Fibroblast of lung (primary cell): ENCODE measurements around the gene KIF17. TPM values are rescaled to one million over a fixed set of nuclear protein-coding genes. Genes with fewer than 3 reads are reported as not detected.
A peak's percentile ranks its signal among the peaks of the same experiment; 100 is the strongest.

Source experiments
- DNase-seq, 2 donors: peaks; one replicate each; pipeline versions ENCODE4 v3.0.0 to v3.0.0-alpha.2; 2010; ENCODE audit warnings: low read depth in 2 of 2
- H2AFZ ChIP-seq: 2 replicates; pipeline ENCODE4 v1.5.1; 2012; ENCODE audit warnings: low read length, control low read depth, inconsistent platforms
- H3K27ac ChIP-seq: 2 replicates; pipeline ENCODE4 v1.5.1; 2011; ENCODE audit warnings: low read length, control low read depth; ENCODE audit not compliant: insufficient read depth
- H3K27me3 ChIP-seq: 2 replicates; pipeline ENCODE4 v1.5.1; 2011; ENCODE audit warnings: mild to moderate bottlenecking, low read length; ENCODE audit not compliant: control insufficient read depth, insufficient read depth
- H3K36me3 ChIP-seq: 2 replicates; pipeline ENCODE4 v1.5.1; 2011; ENCODE audit warnings: low read length; ENCODE audit not compliant: control insufficient read depth, insufficient read depth
- H3K4me1 ChIP-seq: 2 replicates; pipeline ENCODE4 v1.5.1; 2011; ENCODE audit warnings: low read length; ENCODE audit not compliant: control insufficient read depth, insufficient read depth; ENCODE audit errors: extremely low read depth
- H3K4me2 ChIP-seq: 2 replicates; pipeline ENCODE4 v1.5.1; 2011; ENCODE audit warnings: low read length, control low read depth; ENCODE audit not compliant: insufficient read depth; ENCODE audit errors: extremely low read depth
- H3K4me3 ChIP-seq, 4 experiments: fragments of 200-600 bp in 1 of 4; sonication (generic) in 1 of 4; replicated peaks in 1 of 4; 2 replicates each; pipeline ENCODE4 v1.5.1; 2011 to 2016; ENCODE audit warnings: low read length in 4 of 4, low read depth in 3 of 4, mild to moderate bottlenecking in 3 of 4, control low read depth in 2 of 4, inconsistent platforms in 1 of 4, mixed read lengths in 1 of 4; ENCODE audit not compliant: insufficient read depth in 1 of 4; ENCODE audit errors: control extremely low read depth in 1 of 4
- H3K79me2 ChIP-seq: 2 replicates; pipeline ENCODE4 v1.5.1; 2012; ENCODE audit warnings: mild to moderate bottlenecking, low read length, inconsistent platforms; ENCODE audit not compliant: control insufficient read depth, insufficient read depth
- H3K9ac ChIP-seq: 2 replicates; pipeline ENCODE4 v1.5.1; 2011; ENCODE audit warnings: mild to moderate bottlenecking, low read length, control low read depth; ENCODE audit not compliant: insufficient read depth
- H3K9me3 ChIP-seq: 2 replicates; pipeline ENCODE4 v1.5.1; 2012; ENCODE audit warnings: low read depth, low read length; ENCODE audit not compliant: control insufficient read depth, insufficient read depth
- H4K20me1 ChIP-seq: 2 replicates; pipeline ENCODE4 v1.5.1; 2011; ENCODE audit warnings: low read length; ENCODE audit not compliant: control insufficient read depth, insufficient read depth; ENCODE audit errors: extremely low read depth
- CTCF ChIP-seq, 2 donors: IDR thresholded peaks in 1 of 2; conservative IDR thresholded peaks in 1 of 2; 1 replicate in 1 of 2; 2 replicates in 1 of 2; pipeline ENCODE4 v1.5.1; 2011 to 2012; ENCODE audit warnings: low read length in 2 of 2, control low read depth in 1 of 2, inconsistent platforms in 1 of 2, low read depth in 1 of 2, mild to moderate bottlenecking in 1 of 2
- EZH2 ChIP-seq: IDR thresholded peaks from 2 replicates; pipeline ENCODE4 v1.5.1; 2012; ENCODE audit warnings: low read length, control low read depth, mild to moderate bottlenecking; ENCODE audit errors: missing control alignments
- polyA plus RNA-seq, 2 donors: library from polyadenylated mRNA; depleted of rRNA in 1 of 2; stranded (reverse) in 1 of 2; unstranded in 1 of 2; fragments of >200 nt; gene quantifications; 2 replicates each; pipeline ENCODE4 v1.2.1, GENCODE V29; 2011 to 2012; ENCODE audit warnings: missing spikeins in 1 of 2
- total RNA-seq: library from RNA; depleted of rRNA; stranded (reverse); fragments of >200 nt; gene quantifications from 2 replicates; pipeline ENCODE4 v1.2.1, GENCODE V29; 2014

Gene KIF17
- total and polyA plus RNA-seq, 2 donors (not counting 1 experiment from before 2014, with no cell fraction given) = 1.8 to 3.0 TPM

GRCh38 chr1:20711285-20712214, 6.3 kb downstream of the KIF17 start:
- Histone ChIP-seq H3K27ac (no peak overlapping the region), H3K9me3 (no peaks in the 10 kb centered on the region), H3K36me3 (no peaks in the 10 kb centered on the region), H3K4me3 (no peak overlapping the region), H4K20me1 (no peaks in the 10 kb centered on the region), H2AFZ (no peak overlapping the region), H3K79me2 (no peaks in the 10 kb centered on the region), H3K9ac (no peak overlapping the region), H3K27me3 (no peaks in the 10 kb centered on the region), H3K4me2 (no peak overlapping the region), H3K4me1 (no peaks in the 10 kb centered on the region)
- DNase-seq = no peak
- TF ChIP-seq CTCF (conservative IDR thresholded peaks at IDR 0.05 in 1 of 2, IDR thresholded peaks at IDR 0.05 in 1 of 2; ENCODE audit: low read depth in 1 of 2, low read length in 2 of 2) (peak in 1 of 2 donors; percentile 4), EZH2 (no peak)

GRCh38 chr1:20710469-20711284, 7.1 kb downstream of the KIF17 start:
- Histone ChIP-seq H3K79me2 (no peaks in the 10 kb centered on the region), H3K4me2 (no peak overlapping the region), H3K4me3 (no peak overlapping the region), H3K4me1 (no peaks in the 10 kb centered on the region), H4K20me1 (no peaks in the 10 kb centered on the region), H3K27me3 (no peaks in the 10 kb centered on the region), H2AFZ (no peak overlapping the region), H3K27ac (no peak overlapping the region), H3K9me3 (no peaks in the 10 kb centered on the region), H3K36me3 (no peaks in the 10 kb centered on the region), H3K9ac (no peak overlapping the region)
- TF ChIP-seq CTCF (conservative IDR thresholded peaks at IDR 0.05 in 1 of 2, IDR thresholded peaks at IDR 0.05 in 1 of 2; ENCODE audit: low read depth in 1 of 2, low read length in 2 of 2) (no peak), EZH2 (no peak)
- DNase-seq = no peak

DNA sequence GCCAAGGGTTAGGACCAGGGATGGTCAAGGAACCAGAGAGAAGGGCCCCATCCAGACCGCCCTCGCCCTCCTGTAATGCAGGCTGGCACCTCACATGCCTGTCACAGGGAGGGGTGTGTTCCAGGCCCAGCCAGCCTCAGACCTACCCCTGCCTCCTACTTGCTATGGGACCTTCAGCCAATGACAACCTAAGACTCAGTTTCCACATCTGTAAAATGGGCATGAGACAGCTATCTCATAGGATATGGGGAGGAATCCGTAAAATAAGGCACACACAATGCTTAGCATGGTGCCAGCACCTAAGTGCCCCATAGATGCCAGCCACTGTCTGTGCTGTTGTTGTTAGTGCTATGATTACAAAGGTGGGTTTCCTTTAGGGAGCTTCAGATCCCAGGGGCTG, 7.9 kb downstream of the KIF17 start:
- Histone ChIP-seq H3K27ac (no peak overlapping the region), H3K79me2 (no peaks in the 10 kb centered on the region), H3K4me3 (no peak overlapping the region), H3K4me2 (no peak overlapping the region), H4K20me1 (no peaks in the 10 kb centered on the region), H3K9ac (no peak overlapping the region), H3K9me3 (no peaks in the 10 kb centered on the region), H2AFZ (no peak overlapping the region), H3K36me3 (no peaks in the 10 kb centered on the region), H3K27me3 (no peaks in the 10 kb centered on the region), H3K4me1 (no peaks in the 10 kb centered on the region)
- DNase-seq = no peak
- TF ChIP-seq CTCF (conservative IDR thresholded peaks at IDR 0.05 in 1 of 2, IDR thresholded peaks at IDR 0.05 in 1 of 2; ENCODE audit: low read depth in 1 of 2, low read length in 2 of 2) (no peak), EZH2 (no peak)
